Measurements from ENCODE around the gene HM13.

GRCh38 chr20:31566319-31566657 is 52.0 kb downstream of the HM13 start:
- TF ChIP-seq EZH2phosphoT487 (IDR thresholded peaks at IDR 0.05; ENCODE audit: borderline replicate concordance, low read length) = no peak
- TF ChIP-seq, protein P1, sequence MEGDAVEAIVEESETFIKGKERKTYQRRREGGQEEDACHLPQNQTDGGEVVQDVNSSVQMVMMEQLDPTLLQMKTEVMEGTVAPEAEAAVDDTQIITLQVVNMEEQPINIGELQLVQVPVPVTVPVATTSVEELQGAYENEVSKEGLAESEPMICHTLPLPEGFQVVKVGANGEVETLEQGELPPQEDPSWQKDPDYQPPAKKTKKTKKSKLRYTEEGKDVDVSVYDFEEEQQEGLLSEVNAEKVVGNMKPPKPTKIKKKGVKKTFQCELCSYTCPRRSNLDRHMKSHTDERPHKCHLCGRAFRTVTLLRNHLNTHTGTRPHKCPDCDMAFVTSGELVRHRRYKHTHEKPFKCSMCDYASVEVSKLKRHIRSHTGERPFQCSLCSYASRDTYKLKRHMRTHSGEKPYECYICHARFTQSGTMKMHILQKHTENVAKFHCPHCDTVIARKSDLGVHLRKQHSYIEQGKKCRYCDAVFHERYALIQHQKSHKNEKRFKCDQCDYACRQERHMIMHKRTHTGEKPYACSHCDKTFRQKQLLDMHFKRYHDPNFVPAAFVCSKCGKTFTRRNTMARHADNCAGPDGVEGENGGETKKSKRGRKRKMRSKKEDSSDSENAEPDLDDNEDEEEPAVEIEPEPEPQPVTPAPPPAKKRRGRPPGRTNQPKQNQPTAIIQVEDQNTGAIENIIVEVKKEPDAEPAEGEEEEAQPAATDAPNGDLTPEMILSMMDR (IDR thresholded peaks at IDR 0.05; ENCODE audit: low read depth, low read length, poor library complexity, severe bottlenecking) = no peak
